GM21717 (cell line): Measurements from ENCODE around the gene CUX1.
"Not testable (repeated sequence)": the region's sequence is repeated elsewhere in the genome, so short reads cannot be mapped to it uniquely, and the experiment has no call there.

ENCODE experiments used
- ATAC-seq: cut with Tn5 transposase; IDR thresholded peaks from one replicate; pipeline ENCODE4 v1.9.1; 2021; ENCODE audit warnings: mild to moderate bottlenecking, moderate library complexity; ENCODE audit not compliant: unreplicated experiment

CUX1 gene

DNA sequence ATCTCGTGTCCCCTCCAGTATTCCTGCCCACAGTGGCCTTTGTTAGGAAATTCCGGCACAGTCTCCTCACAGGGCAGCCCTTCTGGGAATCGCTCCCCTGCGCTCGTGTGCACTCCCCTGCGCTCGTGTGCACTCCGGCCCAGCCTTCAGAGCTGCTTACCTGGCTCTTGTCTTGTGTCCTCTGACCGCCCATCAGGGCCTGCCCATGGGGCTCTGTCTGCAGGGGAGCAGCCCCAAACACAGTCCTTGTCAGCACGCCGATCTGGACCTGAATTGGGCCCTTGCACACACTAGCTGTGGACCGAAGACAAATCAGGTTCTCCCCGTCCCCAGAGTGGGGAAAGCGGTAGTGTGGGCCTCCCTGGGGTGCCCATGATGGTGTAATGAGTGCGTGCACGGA is 179.4 kb downstream of the CUX1 start:
- no peak for ATAC-seq

DNA sequence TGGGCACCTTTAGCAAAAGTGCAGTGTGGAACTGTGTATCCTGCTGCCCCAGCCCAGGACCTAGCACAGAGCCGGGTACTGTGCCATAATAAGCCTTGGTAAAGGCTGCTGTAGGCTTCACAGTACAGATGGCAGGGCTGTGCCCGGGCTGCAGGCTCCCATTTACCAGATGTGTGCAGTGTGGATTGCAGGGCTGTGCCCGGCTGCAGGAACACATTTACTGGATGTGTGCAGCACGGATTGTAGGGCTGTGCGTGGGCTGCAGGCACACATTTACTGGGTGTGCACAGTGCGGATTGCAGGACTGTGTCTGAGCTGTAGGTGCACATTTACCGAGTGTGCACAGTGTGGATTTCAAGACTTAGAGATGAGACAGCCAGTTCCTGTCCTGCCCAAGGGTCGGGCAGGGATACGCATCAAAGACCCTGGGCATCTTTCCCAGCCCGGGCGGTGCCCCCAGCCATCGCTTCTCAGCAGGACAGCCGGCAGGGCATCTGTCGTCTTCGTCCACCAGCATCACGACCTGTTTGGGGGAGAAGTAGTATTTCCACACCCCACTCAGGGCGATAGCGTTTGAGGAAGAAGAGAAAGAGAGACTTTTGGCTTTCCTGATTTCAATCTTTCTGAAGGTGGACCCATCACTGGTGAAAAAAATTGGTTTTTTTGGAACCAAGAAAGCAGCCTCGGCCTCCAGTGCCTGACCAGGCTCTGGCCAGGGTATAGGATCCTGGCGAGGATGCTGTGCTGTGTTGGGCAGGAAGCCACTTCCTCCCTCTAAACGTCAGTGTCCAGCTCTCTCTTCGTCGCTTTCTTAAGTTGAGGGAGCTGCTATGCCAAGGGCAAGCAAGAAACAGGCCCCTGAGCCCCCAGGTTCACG is 180.8 kb downstream of the CUX1 start:
- ATAC-seq: no peak

DNA sequence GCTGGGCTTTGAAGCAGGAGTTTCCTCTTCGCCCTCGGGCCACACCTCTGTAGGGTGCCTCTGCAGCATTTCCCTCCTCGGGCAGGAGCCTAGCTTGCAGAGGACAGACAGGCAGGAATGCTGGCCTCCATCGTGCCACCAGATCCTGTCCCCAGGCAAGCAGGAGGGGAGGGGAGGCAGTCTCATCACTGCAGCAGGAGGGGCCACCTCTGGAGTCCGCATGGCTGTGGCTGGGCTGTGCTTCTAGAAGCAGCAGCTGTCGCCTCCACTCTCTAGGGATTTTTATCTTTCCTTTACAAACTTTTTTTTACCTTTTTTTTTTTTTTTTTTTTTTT is 181.4 kb downstream of the CUX1 start:
- ATAC-seq: no peak

DNA sequence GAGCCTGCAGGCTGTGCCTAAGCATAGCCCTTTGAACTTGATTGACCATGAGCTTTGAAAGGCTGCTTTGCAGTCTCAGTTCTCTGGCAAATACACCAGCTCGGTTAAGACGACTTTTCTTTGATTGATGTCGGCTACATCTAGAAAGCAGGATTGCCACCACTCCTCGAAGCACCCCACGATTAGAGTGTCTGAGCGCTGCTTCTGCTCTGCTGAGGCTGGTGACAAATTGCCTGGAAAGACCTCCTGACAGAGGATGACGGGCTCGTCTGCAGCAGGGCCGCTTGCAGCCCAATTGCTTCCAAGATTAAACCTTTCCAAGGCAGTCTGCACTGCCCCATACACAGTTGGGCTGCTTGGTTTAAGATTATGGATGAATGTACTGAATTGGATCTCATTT is 182.0 kb downstream of the CUX1 start:
- no peak for ATAC-seq

DNA sequence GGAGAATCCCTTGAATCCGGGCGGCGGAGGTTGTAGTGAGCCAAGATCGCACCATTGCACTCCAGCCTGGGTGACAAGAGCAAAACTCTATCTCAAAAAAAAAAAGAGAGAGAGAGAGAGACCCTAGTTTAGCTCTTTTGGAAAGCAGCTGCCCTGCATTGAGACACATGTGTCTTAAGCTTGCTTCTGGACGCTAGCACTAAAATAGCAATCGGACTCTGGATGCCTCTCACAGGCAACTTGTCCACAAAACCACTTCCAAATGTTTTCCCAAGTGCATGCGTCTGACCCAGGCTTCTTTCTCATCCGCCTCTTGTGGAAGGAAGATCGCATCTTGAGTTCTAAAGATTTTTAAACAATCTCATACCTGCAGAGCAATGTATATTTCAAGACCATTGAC is 182.7 kb downstream of the CUX1 start:
- no peak for ATAC-seq

DNA sequence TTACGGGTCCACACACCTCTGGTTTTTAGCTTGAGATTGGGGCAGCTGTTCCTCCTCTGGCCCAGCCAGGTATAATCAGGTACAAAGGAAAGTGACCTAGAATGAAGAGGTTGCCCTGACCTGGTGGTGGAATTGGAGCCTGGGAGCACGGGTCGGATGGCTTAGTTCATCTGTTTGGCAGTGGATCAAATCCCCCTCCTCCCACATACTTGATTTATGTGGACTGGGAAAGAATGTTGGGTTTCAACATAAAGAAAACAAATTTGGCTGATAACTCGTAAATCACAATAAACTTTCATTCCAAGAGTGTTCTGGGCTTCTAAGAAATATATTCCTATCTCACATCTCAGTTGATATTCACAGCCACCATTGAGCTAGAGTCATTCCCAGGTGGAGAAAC is 186.8 kb downstream of the CUX1 start:
- ATAC-seq: no peak

DNA sequence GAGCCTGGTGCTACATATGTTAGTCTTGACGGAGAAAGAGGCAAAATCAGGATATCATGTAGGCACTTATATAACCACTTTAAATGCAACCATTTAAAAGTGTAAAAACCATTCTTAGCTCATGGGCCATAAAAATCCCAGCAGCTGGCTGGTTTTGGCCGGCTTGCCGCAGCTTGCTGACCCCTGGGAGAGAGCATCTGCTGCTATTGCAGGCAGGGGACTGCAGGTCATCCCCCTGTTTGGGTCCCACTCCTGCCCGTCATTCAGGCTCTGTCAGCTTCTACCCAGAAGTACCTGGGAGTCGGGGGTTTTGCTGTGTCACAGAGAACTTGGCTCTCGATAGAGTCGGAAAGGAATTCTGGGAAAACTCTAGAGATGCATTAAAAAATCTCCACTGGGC is 187.4 kb downstream of the CUX1 start:
- no peak for ATAC-seq

DNA sequence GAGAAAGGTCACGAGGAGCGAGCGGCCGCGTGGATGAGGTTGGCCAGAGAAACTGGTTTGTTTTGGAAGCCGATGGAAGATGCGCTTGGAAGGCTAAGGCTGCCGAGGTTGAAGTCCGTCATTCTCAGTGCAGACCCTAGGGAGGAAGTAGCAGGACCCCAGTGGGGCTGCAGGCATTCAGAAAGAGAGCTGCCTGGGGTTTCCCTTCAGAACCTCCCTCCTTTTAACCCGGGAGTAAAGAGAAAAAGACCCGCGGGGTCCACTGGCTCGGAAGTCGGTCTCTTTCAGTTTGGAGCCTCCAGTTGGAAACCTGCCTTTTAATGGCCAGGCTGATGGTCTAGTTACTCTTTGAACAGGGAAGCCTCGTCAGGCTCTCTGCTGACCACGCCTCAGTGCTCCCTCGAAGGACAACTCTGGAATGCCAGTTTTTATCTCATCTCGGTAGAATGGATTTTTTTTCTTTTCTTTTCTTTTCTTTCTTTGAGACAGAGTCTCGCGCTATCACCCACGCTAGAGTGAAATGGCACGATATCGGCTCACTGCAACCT is 188.6 kb downstream of the CUX1 start:
- ATAC-seq: no peak

DNA sequence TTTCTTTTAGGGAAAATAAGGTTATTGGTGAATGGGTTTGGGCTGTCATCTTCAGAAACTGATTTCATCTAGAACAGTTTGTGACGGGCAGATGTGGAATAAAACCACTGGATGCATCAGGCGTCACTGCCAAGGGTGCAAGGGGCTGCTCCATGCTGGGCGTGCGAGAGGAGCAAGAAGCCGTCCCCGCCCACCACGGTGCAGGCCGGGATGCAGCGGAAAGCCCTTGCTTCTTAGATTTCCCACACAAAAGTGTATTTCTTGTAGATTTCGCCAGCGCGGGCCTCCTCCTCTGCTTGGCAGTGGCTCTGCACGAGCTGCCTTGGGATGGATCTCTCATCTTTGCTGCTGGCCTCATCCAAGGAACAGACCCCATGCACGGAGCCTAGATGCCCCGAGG is 189.3 kb downstream of the CUX1 start:
- no peak for ATAC-seq

DNA sequence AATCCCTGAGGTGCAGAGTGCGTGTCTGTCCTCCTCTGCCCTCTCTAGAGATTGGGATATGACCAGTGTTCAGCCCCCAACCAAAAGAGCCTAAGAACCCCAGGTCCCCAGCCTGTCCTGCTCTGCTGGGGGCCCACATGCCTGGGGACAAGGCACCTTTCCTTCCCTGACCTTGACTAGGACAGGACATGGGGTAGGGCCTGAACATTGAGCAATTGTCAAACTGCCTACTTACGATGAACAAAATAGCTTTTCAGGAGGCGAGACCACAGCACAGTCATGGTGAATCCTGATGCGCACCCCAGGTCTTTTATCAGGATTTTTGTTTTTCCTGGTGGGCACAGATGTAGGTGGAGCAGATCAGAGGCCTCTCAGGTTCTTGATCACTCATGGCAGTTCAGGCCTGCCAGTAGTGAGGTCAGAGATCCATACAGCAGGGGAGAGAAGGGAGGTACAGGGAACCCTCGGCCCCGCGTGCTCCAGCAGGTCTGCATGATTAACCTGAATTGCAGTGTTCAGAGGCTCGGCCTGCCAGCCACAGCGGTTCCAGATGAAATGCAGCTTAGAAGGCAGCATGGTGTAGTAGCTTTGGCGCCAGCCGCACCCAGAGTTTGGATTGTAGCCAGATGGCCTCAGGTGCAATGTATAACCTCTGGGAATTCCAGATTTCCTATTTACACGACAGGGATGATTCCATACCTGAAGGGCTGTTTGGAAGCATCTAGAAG is 191.3 kb downstream of the CUX1 start:
- no peak for ATAC-seq

DNA sequence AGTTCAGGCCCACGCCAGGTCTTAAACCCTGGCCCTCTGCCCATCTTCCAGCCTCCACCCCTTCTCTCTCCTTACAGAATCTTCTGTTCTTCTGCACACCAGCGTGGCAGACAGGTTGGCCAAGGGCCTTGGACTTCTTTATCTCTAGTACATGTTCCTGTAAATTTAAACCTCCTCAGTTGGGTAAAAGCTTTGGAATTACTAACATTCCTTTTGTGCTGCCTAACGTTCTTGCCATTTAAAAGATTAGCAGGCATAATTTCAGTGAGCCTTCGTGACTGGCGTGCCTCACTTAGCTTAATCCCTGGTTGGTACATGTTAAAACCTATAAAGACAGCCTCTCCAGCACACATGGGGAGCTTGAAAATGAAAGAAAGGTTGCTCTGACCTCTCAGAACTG is 192.2 kb downstream of the CUX1 start:
- ATAC-seq: no peak

DNA sequence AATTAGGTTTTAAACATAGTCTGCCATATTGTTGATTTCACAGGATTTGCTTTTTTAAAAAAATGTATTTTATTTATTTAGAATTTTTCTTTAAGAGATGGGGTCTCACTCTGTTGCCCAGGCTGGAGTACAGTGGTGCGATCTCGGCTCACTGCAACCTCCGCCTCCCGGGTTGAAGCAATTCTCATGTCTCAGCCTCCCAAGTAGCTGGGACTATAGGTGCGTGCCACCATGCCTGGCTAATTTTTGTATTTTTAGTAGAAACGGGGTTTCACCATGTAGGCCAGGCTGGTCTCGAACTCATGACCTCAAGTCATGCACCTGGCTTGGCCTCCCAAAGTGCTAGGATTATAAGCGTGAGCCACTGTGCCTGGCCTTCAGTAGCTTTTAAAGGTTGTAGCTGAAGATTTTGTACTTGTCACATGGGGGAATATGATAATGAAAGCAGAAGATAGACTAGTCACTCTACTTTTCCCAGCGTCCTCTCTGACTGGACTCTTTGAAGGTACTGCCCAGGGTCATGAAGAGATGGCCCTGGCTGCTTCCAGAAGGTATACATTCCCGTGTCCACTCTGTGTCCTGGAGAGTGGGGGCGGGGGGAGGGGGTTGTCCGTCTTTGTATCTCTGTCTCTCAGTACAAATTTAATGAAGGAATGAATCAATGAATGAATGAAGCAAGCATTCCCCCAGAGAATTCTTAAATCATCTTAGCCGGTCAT is 194.8 kb downstream of the CUX1 start:
- not testable (repeated sequence) for ATAC-seq

DNA sequence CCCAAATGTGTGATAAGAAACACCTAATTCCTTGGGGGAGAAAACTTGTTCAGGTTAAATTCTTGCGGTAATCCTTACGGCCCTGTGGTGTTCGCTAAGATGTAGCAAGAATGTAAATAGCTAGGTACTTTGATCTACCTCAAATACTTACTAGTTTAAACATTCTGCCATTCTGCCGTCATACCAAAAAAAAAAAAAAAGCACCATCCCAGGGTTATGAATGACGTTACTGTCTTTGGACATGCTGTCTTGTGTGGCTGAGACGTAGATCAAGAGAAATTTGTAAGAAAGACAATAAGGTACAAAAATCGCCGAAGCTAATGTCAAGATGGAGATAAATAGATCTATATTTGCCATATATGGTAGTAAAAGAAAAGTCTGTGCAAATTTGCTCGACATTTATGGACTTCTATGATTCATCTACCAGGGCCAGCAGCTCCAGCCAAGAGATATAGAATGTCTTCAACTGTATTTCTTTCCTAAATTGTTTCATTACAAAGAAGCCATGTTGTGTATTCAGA is 195.6 kb downstream of the CUX1 start:
- no peak for ATAC-seq

DNA sequence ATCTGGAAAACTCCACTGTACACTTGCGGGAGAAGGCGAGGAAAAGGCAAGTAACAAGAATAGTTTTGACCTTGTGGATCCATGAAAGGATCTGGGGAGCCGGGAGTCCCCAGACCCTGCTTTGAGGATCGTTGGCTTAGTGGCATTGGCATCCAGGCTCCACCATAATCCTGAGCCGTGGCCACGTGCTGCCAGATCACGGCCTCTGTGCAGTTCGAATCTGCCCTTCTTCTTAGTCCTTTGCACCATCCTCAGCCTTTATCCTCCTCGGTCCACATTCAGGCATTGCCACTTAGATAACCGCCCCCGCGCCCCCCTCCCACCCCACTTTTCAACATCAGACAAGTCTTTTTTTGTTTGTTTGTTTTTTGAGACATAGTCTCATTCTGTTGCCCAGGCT is 201.4 kb downstream of the CUX1 start:
- no peak for ATAC-seq

DNA sequence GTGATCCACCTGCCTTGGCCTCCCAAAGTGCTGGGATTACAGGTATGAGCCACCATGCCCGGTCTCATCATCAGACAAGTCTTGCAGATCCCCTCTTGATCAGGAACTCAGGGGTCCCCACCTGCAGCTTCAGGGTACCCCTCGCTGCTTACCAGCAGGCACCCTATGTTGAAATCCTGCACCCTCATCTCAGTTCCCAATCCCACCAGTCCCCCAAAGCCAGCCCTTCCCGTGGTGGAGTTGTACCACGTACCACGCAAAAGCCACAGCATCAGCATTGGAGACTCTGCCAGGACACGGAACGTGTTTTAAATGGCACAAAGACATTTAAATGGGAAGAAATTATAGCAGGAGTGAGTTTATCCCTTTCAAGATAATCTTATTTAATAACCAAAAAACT is 202.0 kb downstream of the CUX1 start:
- no peak for ATAC-seq

DNA sequence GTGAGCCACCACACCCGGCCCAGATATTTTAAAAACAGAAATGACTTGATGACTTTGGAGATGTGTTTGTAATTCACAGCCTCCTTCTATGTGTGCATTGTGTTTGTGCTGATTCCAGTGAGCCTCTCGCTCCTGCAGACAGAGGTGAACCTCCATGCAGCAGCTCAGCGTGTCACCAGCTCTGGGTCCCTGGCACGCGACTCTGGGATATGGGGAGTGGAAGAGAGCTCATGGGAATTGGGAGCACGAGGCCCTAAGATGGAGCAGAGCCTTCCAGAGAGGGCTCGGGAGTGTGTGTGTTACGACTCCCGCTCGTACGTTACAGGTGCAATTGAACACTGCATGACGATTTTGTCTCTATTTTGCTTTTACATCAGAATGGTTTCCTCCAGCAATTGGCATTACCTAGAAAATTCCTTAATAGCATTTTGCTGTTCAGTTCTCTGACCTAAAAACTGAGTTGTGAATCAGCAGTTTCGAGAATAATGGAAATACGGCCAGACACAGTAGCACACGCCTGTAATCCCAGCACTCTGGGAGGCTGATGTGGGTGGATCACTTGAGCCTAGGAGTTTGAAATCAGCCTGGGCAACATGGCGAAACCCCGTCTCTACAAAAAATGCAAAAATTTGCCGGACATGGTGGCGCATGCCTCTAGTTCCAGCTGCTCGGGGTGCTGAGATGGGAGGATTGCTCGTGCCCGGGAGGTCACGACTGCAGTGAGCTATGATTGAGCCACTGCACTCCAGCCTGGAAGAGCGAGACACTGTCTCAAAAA is 204.6 kb downstream of the CUX1 start:
- no peak for ATAC-seq

DNA sequence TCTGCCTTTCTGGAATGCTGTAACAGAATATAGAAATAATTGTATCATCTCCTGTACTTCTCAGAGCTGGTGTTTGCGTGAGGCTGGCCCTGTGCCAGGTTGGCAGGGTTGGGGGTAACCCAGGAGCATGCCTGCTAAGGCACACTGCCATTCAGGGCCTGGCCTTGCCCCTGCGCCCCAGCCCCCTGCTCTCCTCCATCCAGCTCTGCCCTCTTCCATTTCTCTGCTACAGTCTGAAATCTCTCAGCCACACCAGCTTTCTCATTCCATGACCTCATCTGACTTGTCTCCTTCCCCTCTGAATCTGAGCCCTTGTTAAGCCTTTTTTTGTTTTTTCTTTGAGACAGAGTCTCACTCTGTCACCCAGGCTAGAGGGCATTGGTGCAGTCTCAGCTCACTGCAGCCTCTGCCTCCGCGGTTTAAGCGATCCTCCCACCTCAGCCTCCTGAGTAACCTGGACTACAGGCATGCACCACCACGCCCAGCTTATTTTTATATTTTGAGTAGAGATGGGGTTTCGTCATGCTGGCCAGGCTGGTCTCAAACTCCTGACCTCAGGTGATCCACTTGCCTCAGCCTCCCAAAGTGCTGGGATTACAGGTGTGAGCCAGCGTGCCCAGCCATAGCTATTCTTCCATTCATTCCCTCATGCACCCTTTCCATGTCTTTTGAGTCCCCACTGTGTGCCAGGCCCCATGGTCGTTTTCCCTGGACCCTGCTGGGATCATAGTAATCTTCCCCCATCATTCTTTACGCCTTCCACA is 206.8 kb downstream of the CUX1 start:
- ATAC-seq: no peak

DNA sequence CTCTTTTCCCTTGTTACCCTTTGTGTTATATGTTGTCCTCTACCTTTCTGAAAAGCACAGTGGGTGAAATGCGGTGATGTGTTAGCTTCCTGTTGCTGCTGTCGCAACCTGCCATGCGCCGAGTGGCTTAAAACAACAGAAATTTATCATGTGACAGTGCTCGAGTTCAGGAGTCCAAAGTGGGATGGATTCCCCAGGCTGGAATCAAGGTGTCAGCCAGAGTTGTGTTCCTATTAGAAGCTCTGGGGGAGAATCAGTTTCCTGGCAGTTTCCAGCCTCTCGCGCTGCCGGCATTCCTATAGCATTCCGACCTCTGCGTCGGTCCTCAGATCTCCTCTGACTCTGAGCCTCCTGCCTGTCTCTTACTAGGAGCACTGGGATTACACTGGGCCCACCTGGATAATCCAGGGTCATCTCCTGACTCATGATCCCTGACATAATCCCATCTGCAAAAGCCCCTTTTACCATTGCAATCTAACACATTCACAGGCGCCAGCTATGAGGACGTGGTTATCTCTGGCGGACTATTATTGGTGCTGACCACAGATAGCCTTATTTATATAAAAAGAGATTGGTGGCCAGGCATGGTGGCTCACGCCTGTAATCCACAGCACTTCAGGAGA is 207.5 kb downstream of the CUX1 start:
- ATAC-seq: no peak

DNA sequence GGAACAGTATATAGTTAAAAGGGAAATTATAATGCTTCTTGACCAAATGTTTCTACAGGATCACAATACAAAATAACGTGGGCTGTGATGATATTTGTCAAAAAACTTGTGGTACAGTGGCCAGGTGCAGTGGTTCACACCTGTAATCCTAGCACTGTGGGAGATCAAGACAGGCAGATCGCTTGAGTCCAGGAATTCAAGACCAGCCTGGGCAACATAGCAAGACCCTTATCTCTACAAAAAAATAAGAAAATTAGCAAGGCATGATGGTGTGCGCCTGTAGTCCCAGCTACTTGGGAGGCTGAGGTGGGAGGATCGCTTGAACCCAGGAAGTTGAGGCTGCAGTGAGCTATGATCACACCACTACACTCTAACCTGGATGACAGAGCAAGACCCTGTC is 208.4 kb downstream of the CUX1 start:
- not testable (repeated sequence) for ATAC-seq
